Fibroblast of peridontal ligament (primary cell): ENCODE data around the gene ARHGEF12.

Experiments
- DNase-seq: peaks from one replicate; pipeline ENCODE4 v3.0.0-alpha.2; 2010; ENCODE audit errors: extremely low read depth

Gene ARHGEF12

DNA sequence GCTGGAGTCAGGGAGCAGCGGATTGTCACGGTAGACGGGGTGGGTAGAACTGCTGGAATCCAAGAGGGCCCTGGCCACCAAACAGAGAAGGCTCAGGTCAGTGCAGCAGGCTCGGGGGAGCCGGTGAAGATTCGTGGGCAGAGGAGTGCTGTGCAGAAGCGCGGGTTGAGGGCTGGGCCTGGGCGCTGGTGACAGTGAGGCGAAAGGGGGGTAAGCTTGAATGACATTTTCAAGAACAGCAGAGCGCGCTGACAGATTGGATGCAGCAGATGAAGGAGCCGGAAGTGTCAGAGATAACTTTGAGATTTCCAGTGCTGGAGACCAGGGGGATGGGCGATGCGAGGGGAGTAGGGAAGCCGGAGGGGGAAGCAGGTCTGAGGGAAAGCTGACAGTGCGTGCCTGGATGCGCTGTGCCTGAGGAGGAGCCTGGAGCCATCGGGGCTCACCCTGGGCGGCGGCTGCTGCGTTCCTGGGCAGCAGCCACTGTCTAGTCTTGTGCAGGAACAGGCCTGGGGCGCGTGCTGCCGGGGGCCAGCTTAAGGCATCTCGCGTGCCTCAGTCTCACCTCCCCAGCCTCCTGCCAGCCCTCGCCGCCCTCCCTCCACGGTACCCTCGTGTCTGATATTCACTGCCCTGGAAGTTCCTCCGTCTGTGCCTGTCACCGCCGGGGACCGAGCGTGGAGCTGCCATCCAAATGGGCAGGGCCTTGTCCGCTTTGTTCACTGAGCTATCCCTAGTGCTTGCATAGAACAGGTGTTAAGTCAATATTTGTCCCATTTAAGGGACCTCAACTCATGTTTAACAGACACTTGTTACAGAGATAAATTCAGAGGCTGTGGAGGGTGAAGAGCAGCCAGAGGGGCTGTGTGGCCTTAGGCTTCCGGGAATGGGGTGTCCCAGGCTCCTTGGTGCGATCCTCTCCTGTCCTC, 180.5 kb downstream of the ARHGEF12 start:
- DNase-seq, result no peak

DNA sequence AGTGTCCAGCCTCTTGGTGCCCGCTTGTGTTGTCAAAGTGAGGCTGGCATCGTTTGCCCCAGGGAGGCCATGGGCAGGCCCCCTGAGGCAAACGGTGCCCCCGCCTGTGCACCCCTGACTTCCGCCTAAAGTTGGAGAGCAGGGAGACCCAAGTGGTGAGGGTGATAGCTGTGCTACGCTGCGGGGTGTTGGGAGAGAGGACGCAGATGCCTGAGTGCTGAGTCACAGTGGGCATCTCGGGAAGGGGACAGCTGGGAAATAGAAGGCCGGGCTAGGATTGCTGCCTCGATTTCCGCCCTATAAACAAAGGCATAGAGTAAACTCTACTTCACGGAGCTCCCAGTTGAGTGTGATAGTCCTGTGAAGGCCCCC, 181.2 kb downstream of the ARHGEF12 start:
- DNase-seq, result no peak

DNA sequence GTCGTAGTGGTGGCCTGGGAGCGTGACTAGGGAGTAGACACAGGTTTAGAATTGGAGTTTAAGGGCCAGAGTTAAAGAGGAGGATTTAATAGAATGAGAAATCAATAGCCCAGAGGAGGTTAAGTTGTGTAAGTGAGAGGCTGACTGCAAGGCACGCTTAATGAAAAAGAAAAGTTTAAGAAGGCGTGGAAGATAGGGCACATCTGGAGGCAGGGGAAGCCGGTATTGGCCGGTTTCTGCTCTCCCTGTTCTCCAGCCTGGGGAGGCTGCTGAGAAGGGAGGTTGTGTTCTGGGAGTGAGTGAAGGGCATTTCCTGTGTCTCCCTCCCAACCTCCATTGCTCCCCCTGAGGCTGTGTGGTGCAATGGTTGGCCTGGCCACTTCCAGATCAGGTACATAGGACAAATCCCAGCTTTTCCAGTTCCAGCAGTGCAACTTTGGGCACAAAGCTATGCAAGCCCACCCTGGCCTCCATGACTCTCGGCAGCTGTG, 181.6 kb downstream of the ARHGEF12 start:
- no peak for DNase-seq

DNA sequence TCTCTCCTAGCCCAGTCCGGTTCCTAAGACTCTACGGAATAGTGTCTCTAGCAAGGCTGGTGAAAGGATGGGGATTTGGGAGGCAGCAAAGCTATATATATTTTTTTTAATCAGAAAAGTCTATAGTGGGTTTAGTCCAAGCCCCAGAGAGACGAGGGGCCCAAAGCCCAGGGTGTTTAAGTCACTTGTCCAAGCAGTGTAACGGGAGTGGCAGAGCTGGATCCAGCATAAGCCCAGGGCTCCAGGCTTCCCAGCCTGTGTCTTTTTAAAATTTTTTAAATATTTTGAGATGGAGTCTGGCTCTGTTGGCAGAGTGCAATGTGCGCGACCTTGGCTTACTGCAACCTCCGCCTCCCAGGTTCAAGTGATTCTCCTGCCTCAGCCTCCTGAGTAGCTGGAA, 182.1 kb downstream of the ARHGEF12 start:
- DNase-seq, result no peak

DNA sequence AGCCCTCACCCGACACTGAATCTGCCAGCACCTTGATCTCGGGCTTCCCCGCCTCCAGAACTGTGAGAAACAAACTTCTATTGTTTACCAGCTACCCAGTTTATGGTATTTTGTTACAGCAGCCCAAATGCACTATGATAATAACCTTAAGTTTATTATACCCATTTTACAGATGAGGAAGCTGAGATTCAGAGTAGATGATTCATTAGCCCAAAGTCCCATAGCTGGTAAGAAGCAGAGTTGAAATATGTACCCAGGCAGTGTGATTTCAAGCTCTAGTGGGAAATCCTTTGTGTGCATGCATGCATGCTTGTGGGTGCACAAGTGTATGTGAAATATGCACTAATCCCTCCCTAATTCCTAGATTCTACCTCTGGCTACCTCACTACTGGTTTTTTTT, 183.3 kb downstream of the ARHGEF12 start:
- DNase-seq, result no peak

DNA sequence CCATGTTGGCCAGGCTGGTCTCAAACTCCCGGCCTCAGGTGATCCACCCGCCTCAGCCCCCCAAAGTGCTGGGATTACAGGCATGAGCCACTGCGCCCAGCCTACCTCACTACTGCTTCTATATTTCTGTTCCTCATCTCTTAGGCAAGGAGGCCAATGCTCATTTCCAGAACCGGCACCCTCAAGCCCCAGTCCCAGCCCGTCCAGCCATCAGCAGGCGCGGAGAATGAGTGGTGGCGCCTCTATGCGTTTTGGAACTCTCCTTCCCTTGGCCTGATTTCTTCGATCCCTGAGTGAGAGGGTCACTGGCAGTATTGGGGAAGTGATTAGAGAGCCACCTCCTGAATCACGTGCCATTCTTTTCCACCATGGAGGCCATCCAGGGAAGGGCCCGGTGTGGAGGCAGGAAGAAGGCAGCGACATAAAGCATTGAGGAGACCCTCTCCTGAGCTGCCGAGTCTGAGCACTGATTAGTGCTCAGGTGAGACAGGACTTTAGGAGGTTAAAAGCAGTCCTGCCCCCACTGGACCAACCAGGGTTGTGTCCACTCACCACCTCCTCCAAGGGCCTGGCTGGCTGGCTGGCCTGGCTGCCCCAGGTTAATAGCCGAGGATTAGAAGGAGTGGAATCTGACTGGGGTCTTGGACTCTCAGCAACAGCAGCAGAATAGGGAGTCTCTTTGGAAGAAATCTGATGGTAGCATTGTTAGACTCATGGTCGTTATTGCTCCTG, 184.0 kb downstream of the ARHGEF12 start:
- DNase-seq, result no peak

DNA sequence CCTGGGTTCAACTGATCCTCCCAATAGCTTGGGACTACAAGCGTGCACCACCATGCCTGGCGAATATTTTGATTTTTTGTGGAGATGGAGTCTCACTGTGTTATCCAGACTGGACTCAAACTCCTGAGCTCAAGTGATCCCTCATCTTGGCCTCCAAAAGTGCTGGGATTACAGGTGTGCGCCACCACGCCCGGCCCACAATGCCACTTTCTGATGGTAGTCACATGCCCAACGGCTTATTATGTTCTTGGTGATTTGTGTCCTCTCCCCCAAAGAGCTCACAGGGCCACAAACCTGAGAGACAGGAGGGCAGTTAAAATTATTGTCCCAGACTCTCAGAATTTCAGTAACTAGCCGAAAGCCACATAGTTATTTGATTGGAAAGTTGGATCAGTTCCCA, 185.0 kb downstream of the ARHGEF12 start:
- DNase-seq, result no peak

DNA sequence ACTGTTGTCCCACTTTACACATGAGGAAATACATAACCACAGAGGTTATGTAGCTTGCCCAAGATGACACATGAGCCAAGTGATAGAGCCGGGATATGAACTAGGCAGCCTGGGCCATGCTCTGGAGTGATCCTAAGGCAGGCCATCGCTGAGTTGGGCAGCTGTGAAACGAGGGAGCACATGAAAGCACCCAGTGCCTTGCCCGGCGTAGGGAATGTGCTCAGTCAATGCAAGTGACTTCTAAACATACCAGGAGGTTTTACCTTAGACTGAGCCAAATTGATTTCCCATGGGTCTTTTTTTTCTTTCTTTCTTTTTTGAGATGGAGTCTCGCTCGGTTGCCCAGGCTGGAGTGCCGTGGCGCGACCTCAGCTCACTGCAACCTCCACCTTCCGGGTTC, 185.8 kb downstream of the ARHGEF12 start:
- DNase-seq, result no peak

DNA sequence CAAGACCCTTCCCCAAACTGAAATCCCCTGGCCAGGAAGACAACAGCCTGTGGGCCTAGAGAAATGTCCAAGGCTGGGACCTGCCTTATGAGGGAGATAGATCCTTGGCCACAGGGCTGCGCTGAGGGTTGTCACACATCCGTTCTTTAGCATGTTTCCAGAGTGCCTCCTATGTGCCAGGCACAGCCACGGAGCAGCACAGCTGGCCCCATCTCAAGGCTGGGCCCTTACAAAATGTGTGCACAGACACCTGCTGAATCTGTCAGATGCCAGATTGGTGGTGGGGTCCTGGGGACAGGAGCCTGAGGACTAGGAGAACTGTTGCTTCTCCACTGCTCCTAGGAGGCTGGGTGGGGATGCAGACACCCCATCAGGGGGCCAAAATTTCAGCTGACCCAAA, 186.5 kb downstream of the ARHGEF12 start:
- DNase-seq, result no peak

DNA sequence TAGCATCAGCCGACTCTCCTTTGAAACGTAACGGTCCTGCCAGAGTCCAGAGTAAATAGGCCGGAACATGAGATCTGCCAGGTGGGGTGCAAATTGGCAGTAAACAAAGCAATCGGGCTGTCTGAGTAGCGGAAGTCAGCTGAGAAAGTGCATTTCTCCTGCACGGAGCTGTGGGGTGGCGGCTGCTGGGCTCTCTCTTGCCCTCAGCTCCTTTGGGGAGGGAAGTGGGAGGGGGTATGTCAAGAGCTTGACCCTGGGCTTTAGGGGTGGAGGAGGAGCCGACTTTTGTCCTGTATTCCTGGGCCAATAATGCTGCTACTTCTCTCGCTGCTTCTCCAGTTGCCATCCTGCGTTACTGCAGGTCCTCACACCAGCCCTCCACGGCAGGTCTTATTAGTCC, 187.0 kb downstream of the ARHGEF12 start:
- DNase-seq, result no peak

DNA sequence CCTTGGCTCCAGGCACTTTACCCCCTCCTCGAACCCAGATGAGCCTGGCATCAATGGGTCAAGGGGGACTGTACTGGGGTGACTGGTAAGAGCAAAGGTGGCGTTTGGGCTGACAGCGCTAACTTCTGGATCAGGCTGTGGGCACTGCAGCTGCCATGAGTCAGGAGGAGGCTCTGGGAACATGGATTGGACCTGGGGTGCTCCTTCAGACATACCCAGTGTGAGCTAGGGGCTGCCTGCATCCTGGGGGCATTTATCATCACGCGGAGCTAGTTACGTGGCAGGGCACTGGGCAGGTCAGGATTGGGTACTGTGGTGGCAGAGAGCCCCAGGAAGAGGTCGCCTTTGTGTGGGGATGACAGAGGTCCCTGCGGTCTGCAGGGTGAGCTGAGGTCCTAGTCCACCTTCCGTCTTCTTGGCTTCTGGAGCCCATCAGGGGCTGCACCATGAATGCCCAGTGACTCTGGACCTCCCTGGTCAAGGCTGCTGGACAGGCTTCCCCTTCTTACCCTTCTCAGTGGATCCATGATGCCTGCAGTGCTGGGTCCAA, 188.4 kb downstream of the ARHGEF12 start:
- no peak for DNase-seq

DNA sequence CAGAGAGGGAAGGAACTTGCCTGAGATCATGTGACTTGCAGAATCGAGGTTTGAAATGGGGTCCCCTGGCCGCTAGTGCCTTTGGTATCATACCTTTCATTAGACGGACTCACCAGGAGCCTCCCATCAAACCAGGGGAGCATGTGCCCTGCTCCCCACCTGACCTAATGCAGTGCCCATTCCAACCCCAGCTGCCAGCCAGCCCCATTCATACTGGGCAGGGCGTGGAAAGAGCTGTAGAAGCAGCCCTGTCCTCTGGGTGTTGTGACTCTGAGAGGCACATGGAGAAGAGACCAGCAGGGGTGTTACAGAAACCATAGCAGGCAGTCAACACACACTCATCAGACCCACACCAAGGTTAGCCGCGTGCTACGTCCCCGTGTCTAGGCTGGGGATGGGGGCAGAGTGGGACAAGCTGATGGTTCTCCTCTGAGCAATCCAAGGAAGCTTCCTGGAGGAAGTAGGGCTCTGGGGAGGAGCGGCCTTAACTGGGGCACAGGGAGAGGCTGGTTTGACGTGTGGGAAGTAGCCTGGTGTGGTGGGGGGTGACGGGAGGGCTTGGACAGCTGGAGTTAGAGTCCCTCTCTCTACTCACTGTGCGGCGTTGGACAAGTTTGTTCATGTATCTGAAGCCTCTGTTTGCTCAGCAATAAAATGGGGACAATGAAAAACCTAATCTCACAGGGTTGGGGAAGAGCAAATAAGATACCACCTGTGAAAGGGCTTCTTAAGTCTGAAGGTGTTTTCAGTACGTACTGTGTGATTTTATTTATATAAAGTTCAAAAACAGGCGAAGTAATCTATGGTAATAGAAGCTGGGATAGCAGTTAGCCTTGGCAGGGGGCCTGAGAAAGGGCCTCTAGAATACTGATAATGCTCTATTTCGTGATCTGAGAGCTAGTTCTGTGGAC, 189.3 kb downstream of the ARHGEF12 start:
- no peak for DNase-seq

DNA sequence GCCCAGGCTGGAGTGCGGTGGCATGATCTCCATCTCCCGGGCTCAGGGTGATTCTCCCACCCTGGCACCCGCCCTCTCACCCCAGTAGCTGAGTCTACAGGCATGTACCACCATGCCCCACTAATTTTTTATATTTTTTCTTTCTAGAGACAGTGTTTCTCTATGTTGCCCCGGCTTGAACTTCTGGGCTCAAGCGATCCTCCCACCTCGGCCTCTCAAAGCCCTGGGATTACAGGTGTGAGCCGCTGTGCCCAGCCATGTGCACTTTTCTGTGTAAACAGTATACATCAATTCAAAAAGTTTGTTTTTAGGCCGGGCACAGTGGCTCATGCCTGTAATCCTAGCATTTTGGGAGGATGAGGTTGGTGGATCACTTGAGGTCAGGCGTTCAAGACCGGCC, 190.0 kb downstream of the ARHGEF12 start:
- DNase-seq, result no peak

DNA sequence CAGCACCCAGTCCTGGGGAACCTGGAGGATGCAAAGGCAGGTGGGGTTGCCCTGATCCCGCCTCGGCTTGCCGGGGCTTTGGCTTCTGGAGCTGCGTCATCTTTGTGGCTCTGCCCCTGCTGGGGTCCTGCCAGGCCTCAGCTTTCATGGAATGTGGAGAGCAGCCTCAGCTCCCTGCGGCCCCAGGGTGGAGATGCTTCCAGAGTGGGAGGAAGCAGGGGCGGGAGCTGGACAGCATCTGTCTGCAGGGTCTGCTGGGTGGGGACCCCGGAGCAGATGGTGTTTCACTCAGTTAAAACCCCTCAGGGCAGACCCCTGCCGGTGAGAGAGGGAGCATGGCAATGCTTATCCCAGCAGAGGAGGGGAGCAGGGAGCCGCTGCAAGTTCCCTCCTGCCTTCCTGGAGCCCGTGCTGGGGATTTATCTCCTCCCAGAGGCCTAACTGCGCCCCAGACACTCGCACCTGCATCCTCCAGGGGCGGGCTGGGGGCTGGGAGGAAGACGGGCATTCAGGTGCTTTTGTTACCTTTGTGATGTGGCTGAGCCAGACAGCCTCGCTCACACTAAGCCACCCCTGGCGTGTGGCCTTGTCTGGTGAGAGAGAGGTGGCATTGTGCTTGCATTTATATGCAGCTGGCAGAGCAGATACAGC, 191.0 kb downstream of the ARHGEF12 start:
- DNase-seq, result peak; percentile 63

DNA sequence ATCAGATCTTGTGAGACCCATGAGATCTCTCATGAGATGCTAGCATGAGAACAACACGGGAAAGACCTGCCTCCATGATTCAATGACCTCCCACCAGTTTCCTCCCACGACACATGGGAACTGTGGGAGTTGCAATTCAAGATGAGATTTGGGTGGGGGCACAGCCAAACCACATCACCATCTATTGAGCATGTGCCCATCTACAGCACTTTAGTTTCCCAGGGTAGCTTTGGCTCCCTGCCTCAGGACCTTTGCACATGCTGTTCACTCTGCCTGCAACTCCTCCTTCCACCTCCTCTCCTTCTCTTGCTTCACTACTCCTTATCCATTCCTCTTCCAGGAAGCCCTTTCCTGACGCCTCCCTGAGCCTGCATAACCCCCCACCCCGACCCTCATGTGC, 192.5 kb downstream of the ARHGEF12 start:
- no peak for DNase-seq

DNA sequence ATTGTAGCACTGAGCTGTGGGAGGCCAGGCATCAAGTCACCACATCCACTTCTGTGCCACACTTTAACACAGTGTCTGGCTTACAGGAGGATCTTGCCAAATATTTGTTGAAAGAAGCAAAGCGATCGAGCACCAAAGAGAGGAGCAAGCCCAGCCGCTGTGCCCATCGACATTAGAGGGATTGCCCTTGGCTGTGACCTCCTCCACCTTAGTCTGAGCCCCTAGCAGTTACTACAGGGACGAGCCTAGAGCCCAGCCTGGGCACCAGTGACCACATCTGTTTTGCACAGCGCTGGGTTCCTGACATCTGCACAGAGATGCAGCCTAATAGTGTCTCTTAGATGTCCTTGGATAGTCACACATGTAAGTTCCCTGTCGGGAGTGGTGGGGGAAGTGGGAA, 193.0 kb downstream of the ARHGEF12 start:
- no peak for DNase-seq

DNA sequence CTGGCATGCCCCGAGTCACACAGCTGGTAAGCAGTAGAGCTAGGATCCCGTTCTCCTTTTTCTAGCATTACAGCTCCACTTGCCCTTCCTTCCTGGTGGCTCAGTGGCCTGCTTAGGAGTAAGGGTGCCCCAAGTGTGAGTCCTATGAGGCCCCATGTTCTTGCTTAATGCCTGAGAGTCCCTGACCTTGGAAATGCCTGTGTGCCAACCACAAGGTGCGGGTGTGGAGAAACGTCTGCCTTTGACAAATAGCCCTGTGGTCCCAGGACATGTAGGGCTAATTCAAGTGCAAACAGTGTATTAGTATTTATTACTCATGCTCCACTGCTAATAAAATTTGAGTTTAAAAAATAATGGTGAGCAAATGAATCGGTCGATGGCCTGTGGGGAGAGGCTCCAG, 193.7 kb downstream of the ARHGEF12 start:
- DNase-seq, result no peak

DNA sequence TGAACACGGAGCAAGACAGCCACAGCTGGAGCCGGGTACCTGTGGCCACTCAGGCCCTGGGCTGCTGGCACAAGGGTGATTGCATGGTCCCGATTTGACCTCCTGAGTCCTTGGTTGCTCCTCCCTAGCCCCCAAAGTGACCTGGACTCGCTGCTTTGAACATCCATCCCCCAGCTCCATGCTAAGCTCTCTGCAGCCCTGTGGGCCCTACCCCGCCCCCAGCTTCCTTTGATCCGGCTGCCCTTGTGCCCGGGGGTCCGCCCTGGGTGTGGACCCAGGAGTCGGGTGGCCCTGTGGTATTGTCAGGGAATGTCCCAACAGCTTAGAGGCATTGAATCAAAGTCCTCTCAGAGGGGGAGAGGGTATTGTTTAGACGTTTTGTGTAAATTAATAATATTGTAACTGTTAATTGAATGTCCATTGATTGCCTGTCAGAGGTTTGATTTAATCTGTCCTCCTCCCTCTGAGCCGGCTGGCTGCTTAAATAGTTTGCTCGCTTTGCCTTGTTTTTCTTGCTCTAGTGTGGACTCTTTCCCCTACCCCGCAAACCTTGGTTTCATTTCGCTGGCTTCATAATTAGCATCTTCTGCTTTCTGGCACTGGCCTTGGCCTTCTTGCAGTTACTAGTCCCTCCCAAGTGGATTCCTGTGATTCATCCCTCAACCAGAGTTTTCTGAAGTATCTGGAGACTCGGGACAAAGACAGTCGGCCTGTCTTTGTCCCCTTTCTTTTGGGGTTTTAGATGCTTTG, 196.0 kb downstream of the ARHGEF12 start:
- peak; percentile 84 for DNase-seq

DNA sequence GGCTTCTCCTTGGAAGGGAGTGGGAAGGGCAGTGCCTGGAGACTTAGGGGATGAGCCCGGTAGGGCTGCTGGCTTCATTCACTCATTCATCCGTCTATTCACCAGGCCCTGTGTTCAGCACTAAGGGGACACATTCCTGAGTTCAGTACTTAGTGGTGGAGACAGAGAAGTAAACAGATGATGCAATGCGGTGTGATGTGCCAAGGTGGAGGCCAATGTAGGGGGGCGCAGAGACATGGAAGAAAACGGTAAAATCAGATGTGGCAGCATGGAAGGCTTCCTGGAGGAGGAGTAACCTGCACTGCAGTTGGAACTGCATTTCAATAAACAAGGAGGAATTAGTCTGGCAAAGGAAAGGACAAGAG, 196.6 kb downstream of the ARHGEF12 start:
- DNase-seq, result no peak

DNA sequence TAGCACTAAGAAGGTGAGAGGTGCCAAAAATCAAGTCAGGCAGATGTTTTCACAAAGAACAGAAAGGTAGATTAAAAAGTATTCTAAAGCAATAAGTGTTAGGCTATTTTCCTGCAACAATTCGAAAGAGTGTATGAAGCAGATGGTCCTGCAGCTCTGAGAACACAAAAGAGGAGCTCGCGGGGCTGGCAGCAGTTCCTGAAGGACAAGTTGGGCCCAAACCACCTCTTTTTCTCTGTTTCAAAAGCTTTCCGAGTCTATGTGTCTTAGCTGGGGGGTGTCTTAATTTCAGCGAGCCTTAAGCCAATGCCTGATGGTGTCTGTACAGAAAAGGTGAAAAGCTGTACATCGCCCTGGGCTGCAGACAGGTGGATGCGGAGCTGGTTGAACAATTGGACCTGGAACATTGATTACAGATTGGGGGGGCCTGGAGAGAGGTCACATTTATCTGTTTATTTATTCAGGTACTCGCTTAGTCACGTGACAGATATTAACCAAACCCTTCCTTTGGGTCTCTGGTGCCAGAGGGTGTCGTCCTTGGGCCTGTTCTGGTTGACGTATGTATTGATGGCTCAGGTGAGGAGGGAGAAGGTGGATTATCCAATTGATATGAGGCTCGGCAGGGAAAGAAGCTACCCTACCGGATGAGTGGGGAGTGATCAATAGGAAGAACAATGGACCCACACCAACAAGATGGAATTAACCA, 200.0 kb downstream of the ARHGEF12 start:
- DNase-seq, result no peak
